K562 (cell line): ENCODE measurements around the gene RNFT1. TPM values are rescaled to one million over a fixed set of nuclear protein-coding genes. Genes with fewer than 3 reads are reported as not detected.
"Not testable (repeated sequence)": the region's sequence is repeated elsewhere in the genome, so short reads cannot be mapped to it uniquely, and the experiment has no call there.

Source experiments
- ATAC-seq: fragments of 200-7000 bp; cut with Tn5 transposase; 3 replicates; pipeline ENCODE4 v1.9.1; 2020; ENCODE audit warnings: moderate library complexity
- BruUV-seq: library from RNA; stranded (reverse); fragments of 400-500 nt; replicated peaks from 2 replicates; lab custom pipeline; 2021; lab: Mats Ljungman, UMichigan
- CTCF ChIA-PET: fragments of 300-600 bp; formaldehyde crosslinking; extraction: SDS; loops from one replicate; lab custom pipeline; 2021; ENCODE audit warnings: low intra/inter-chr PET ratio; lab: Yijun Ruan, JAX
- POLR2A ChIA-PET: fragments of 300-600, 350-650 bp; sonication (Branson Sonifier 250); formaldehyde crosslinking; extraction: SDS; loops from one replicate; lab custom pipeline; 2021; ENCODE audit warnings: antibody characterized with exemption, inconsistent platforms; lab: Yijun Ruan, JAX
- DNase-seq, 4 experiments: peaks; one replicate each; pipeline versions ENCODE4 v3.0.0 to v3.0.0-alpha.2; 2011 to 2018; ENCODE audit warnings: low spot score in 3 of 4, mixed read lengths in 3 of 4; ENCODE audit errors: extremely low read depth in 1 of 4
- FAIRE-seq: peaks from 2 replicates; lab custom pipeline; 2011; peaks lifted over from hg19 to GRCh38; lab: Jason Lieb, UNC
- H2AFZ ChIP-seq: 2 replicates; pipeline ENCODE4 v1.6.0; 2011; ENCODE audit warnings: low read depth, low read length, control low read depth, inconsistent platforms
- H3K27ac ChIP-seq: fragments of 200-600 bp; 3 replicates; pipeline ENCODE4 v1.8.0; 2011; ENCODE audit warnings: low read depth, mild to moderate bottlenecking, control low read depth, inconsistent platforms, low read length, moderate library complexity, mixed read lengths; ENCODE audit errors: extremely low read depth
- H3K27me3 ChIP-seq, 2 experiments: fragments of 300-600 bp in 1 of 2; 2 replicates in 1 of 2; 3 replicates in 1 of 2; pipeline versions ENCODE4 v1.6.0 to v1.8.0; 2011; ENCODE audit warnings: inconsistent platforms in 2 of 2, low read length in 2 of 2, mild to moderate bottlenecking in 1 of 2, mixed read lengths in 1 of 2, moderate library complexity in 1 of 2; ENCODE audit not compliant: control insufficient read depth in 2 of 2, insufficient read depth in 2 of 2
- H3K36me3 ChIP-seq: fragments of 300-600 bp; 3 replicates; pipeline ENCODE4 v1.8.0; 2011; ENCODE audit warnings: mild to moderate bottlenecking, low read length, inconsistent platforms; ENCODE audit not compliant: control insufficient read depth, insufficient read depth
- H3K4me1 ChIP-seq, 2 experiments: fragments of 200-600 bp in 1 of 2; replicated peaks in 1 of 2; 2 replicates in 1 of 2; 3 replicates in 1 of 2; pipeline versions ENCODE4 v1.5.1 to v1.8.0; 2011; ENCODE audit warnings: inconsistent platforms in 2 of 2, low read length in 2 of 2, mild to moderate bottlenecking in 1 of 2, mixed read lengths in 1 of 2, moderate library complexity in 1 of 2; ENCODE audit not compliant: control insufficient read depth in 2 of 2, insufficient read depth in 2 of 2
- H3K4me2 ChIP-seq: 2 replicates; pipeline ENCODE4 v1.6.1; 2011; ENCODE audit warnings: low read length, control low read depth, inconsistent platforms, mixed read lengths; ENCODE audit not compliant: insufficient read depth
- H3K4me3 ChIP-seq: fragments of 200-600 bp; sonication (generic), shearing (Covaris generic); 2 replicates; pipeline ENCODE4 v1.5.1; 2016; ENCODE audit warnings: control low read depth, inconsistent platforms
- H3K79me2 ChIP-seq: fragments of 200-600 bp; 3 replicates; pipeline ENCODE4 v1.8.0; 2011; ENCODE audit warnings: low read length, inconsistent platforms; ENCODE audit not compliant: control insufficient read depth, insufficient read depth
- H3K9ac ChIP-seq, 2 experiments: 2 replicates each; pipeline versions ENCODE4 v1.6.0 to v1.6.1; 2011; ENCODE audit warnings: low read depth in 2 of 2, low read length in 2 of 2, control low read depth in 1 of 2, inconsistent platforms in 1 of 2, mild to moderate bottlenecking in 1 of 2, mixed read lengths in 1 of 2; ENCODE audit not compliant: insufficient read depth in 1 of 2
- H3K9me1 ChIP-seq: one replicate; pipeline ENCODE4 v1.6.0; 2011; ENCODE audit warnings: inconsistent platforms, mild to moderate bottlenecking, low read length, moderate library complexity; ENCODE audit not compliant: control insufficient read depth, insufficient read depth
- H3K9me3 ChIP-seq: replicated peaks from 2 replicates; pipeline ENCODE4 v1.5.1; 2011; ENCODE audit warnings: low read depth, low read length, inconsistent platforms; ENCODE audit not compliant: control insufficient read depth, insufficient read depth
- H4K20me1 ChIP-seq: replicated peaks from 2 replicates; pipeline ENCODE4 v1.6.1; 2011; ENCODE audit warnings: low read length, inconsistent platforms, mixed read lengths; ENCODE audit not compliant: control insufficient read depth, insufficient read depth
- ZBTB11 ChIP-seq, 3 experiments: fragments of 200-800 bp in 1 of 3; fragments of 250-450 bp in 1 of 3; fragments of 450-650 bp in 1 of 3; sonication (Bioruptor Pico) in 1 of 3; sonication (Bioruptor generic) in 1 of 3; formaldehyde crosslinking in 1 of 3; IDR thresholded peaks; 2 replicates each; pipeline versions ENCODE4 v1.6.1 to v1.8.0; 2016 to 2022; ENCODE audit warnings: mild to moderate bottlenecking in 2 of 3, missing genetic modification characterization in 2 of 3, missing compliant biosample characterization in 1 of 3, moderate library complexity in 1 of 3
- WGBS: fragments of 100-300 bp; shearing (Covaris generic); methylation state at CpG from one replicate; pipeline ENCODE4 v1.1.6; 2016; ENCODE audit warnings: low coverage, mixed read lengths; ENCODE audit not compliant: insufficient coverage; ENCODE audit errors: missing lambda C conversion rate; 5-methylcytosine and 5-hydroxymethylcytosine counted together
- in situ Hi-C: fragments of 300-500 bp; cut with MboI; formaldehyde crosslinking; loops from 4 replicates; pipeline ENCODE4 v1.15.0; 2018; ENCODE audit warnings: inconsistent platforms, mixed read lengths
- intact Hi-C: fragments of 100-400 bp; cut with micrococcal nuclease; formaldehyde crosslinking; loops from 2 replicates; pipeline ENCODE4 v1.14.2; 2022
- polyA plus RNA-seq, 8 experiments: library from polyadenylated mRNA; depleted of rRNA in 4 of 8; stranded (reverse) in 5 of 8; unstranded in 3 of 8; fragments of >200 nt; fragmentation: Nextera tagmentation in 2 of 8; fragmentation: Illumina TruSeq in 1 of 8; extraction: Ambion mirVana in 2 of 8; extraction: Trizol in 1 of 8; gene quantifications; 2 replicates each; pipeline versions ENCODE4 v1.2.1 to v1.2.3, GENCODE V29; 2011 to 2014; ENCODE audit warnings: inconsistent platforms in 1 of 8, missing spikeins in 1 of 8
- total RNA-seq, 7 experiments: library from RNA; depleted of rRNA in 6 of 7; stranded (reverse); fragments of >200 nt in 6 of 7; fragmentation: Illumina TruSeq in 2 of 7; extraction: Trizol in 2 of 7; gene quantifications; 2 replicates each; pipeline versions ENCODE4 v1.2.1 to v1.2.3, GENCODE V29; 2011 to 2021; ENCODE audit warnings: low replicate concordance in 1 of 7

The RNFT1 gene
- total and polyA plus RNA-seq, 9 of the 15 experiments (the other 6 are each of a cell fraction or from before 2014, with no cell fraction given): 15.8 to 61.3 (median 23.5) TPM

- ATAC-seq, H3K4me3 ChIP-seq, H3K9me1 ChIP-seq, intact Hi-C loops, BruUV-seq, H3K4me2 ChIP-seq, H3K27ac ChIP-seq, H2AFZ ChIP-seq, in situ Hi-C loops, H4K20me1 ChIP-seq, H3K9ac ChIP-seq, H3K27me3 ChIP-seq, FAIRE-seq, H3K79me2 ChIP-seq, H3K4me1 ChIP-seq, H3K36me3 ChIP-seq, DNase-seq, H3K9me3 ChIP-seq, CTCF ChIA-PET: not testable (repeated sequence)
- peak in 1 of 3 experiments; percentile 61; a peak in 2 of 6 replicates for TF ChIP-seq ZBTB11 (CRISPR knock-in tag; IDR thresholded peaks at IDR 0.05)
- POLR2A ChIA-PET: interaction anchor here (2.1 kb wide), 1 partner anchor 9 kb away, joined by 5 read pairs; the partner anchor contains the start of gene RNFT1
- WGBS: 39% methylated on average over 8 of the region's 8 CpGs
These were observed 8.9 kb upstream of the RNFT1 start for GRCh38 chr17:59973483-59973882.
